ENCODE measurements around the gene GSTM5. TPM values are rescaled to one million over a fixed set of nuclear protein-coding genes. Genes with fewer than 3 reads are reported as not detected.

GSTM5 gene
- total and polyA plus RNA-seq, 2 donors (not counting 3 experiments of a cell fraction or from before 2014, with no cell fraction given) = 0.25 to 1.6 TPM

- H2AFZ ChIP-seq (ENCODE audit: low read depth, low read length) = no peak overlapping the region
- no peak overlapping the region for H3K4me3 ChIP-seq (replicated peaks in 1 of 3; ENCODE audit: insufficient read depth in 1 of 3, low read depth in 1 of 3, low read length in 3 of 3)
- no peaks in the 10 kb centered on the region for H3K36me3 ChIP-seq (ENCODE audit: control insufficient read depth in 2 of 2, extremely low read depth in 1 of 2, insufficient read depth in 2 of 2, low read length in 2 of 2)
- no peak overlapping the region for H3K4me2 ChIP-seq (ENCODE audit: insufficient read depth, low read length)
- H3K9me3 ChIP-seq (replicated peaks; ENCODE audit: control insufficient read depth, insufficient read depth, low read length) = no peaks in the 10 kb centered on the region
- intact Hi-C loops (cut with micrococcal nuclease) = loop anchor here (5.0 to 10.0 kb wide), 2 partner anchors 92 to 275 kb away; partner anchors contain the start of genes ATXN7L2 and GSTM2
- no peak for TF ChIP-seq POLR2A (IDR thresholded peaks at IDR 0.05; ENCODE audit: low read depth, low read length)
- TF ChIP-seq, protein P1, sequence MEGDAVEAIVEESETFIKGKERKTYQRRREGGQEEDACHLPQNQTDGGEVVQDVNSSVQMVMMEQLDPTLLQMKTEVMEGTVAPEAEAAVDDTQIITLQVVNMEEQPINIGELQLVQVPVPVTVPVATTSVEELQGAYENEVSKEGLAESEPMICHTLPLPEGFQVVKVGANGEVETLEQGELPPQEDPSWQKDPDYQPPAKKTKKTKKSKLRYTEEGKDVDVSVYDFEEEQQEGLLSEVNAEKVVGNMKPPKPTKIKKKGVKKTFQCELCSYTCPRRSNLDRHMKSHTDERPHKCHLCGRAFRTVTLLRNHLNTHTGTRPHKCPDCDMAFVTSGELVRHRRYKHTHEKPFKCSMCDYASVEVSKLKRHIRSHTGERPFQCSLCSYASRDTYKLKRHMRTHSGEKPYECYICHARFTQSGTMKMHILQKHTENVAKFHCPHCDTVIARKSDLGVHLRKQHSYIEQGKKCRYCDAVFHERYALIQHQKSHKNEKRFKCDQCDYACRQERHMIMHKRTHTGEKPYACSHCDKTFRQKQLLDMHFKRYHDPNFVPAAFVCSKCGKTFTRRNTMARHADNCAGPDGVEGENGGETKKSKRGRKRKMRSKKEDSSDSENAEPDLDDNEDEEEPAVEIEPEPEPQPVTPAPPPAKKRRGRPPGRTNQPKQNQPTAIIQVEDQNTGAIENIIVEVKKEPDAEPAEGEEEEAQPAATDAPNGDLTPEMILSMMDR (IDR thresholded peaks at IDR 0.05; ENCODE audit: extremely low read depth in 1 of 2, insufficient read depth in 1 of 2, low read depth in 1 of 2, low read length in 2 of 2) = no peak
- no peak for TF ChIP-seq EZH2 (IDR thresholded peaks at IDR 0.05; ENCODE audit: borderline replicate concordance, low read depth, low read length, severe bottlenecking)
- no peak for TF ChIP-seq GATA2 (IDR thresholded peaks at IDR 0.05; ENCODE audit: insufficient read depth, insufficient read length, low read depth, low read length)
- TF ChIP-seq POLR2AphosphoS5 (IDR thresholded peaks at IDR 0.05; ENCODE audit: insufficient read depth, low read depth, low read length) = no peak
- no peak for TF ChIP-seq MYC (IDR thresholded peaks at IDR 0.05; ENCODE audit: low read depth, low read length)
- no peak for TF ChIP-seq FOS (IDR thresholded peaks at IDR 0.05; ENCODE audit: borderline replicate concordance, insufficient read depth, low read length)
- TF ChIP-seq, protein P2, sequence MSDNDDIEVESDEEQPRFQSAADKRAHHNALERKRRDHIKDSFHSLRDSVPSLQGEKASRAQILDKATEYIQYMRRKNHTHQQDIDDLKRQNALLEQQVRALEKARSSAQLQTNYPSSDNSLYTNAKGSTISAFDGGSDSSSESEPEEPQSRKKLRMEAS (IDR thresholded peaks at IDR 0.05; ENCODE audit: insufficient read depth, insufficient read length) = no peak
- TF ChIP-seq JUN (IDR thresholded peaks at IDR 0.05; ENCODE audit: borderline replicate concordance, insufficient read depth, insufficient read length, low read depth) = no peak
- ChIA-PET POLR2A (no interaction called here), CTCF (interaction anchor here (0.9 to 1.5 kb wide), 5 partner anchors 10 to 120 kb away, joined by 3 to 4 read pairs (median 3); no protein-coding TSS in a partner anchor)
- no peak overlapping the region for H3K27ac ChIP-seq (ENCODE audit: insufficient read depth, low read depth, low read length)
- FAIRE-seq (no peak), DNase-seq (ENCODE audit: low read depth, low spot score) (no peak)
- no peak overlapping the region for H3K9ac ChIP-seq (replicated peaks; ENCODE audit: extremely low read depth, insufficient read depth, low read length)
- H3K79me2 ChIP-seq (ENCODE audit: control insufficient read depth, insufficient read depth, low read length) = no peaks in the 10 kb centered on the region
- no peaks in the 10 kb centered on the region for H3K27me3 ChIP-seq (ENCODE audit: control insufficient read depth in 2 of 2, insufficient read depth in 2 of 2, low read length in 2 of 2)
- BruUV-seq (replicated peaks) = no TSS peak
- H4K20me1 ChIP-seq (replicated peaks; ENCODE audit: control insufficient read depth, extremely low read depth, insufficient read depth, low read length) = no peaks in the 10 kb centered on the region
- H3K9me1 ChIP-seq (replicated peaks; ENCODE audit: control insufficient read depth, extremely low read depth, insufficient read depth, low read length) = no peaks in the 10 kb centered on the region
- peaks cover 14% of the 10 kb centered on the region for H3K4me1 ChIP-seq (ENCODE audit: control insufficient read depth, extremely low read depth, insufficient read depth, low read length)
- dilution Hi-C loops (cut with MboI; ENCODE audit: extremely low pct_ligation_motif_present, low sequenced_read_pairs) = no loop called here
Measured at GRCh38 chr1:109759513-109760334, 47.7 kb downstream of the GSTM5 start.
